Measurements from ENCODE around the gene PSD. TPM values are rescaled to one million over a fixed set of nuclear protein-coding genes. Genes with fewer than 3 reads are reported as not detected.

Gene PSD
- total RNA-seq, 2 experiments from 2014 or later = 3.6 to 4.3 TPM

- H3K36me3 Mint-ChIP-seq = peaks cover 19% of the 10 kb centered on the region
- ATAC-seq (ENCODE audit: low read depth) (no peak), DNase-seq (no peak)
- H3K9me3 Mint-ChIP-seq = no peaks in the 10 kb centered on the region
- peaks cover 43% of the 10 kb centered on the region for H3K4me1 Mint-ChIP-seq
- POLR2A ChIA-PET = interaction anchor here (0.6 to 8.3 kb wide), 8 partner anchors 13 to 175 kb away, joined by 3 to 163 read pairs (median 8); partner anchors contain the start of genes C10orf95, FBXL15 and NFKB2
- no peaks in the 10 kb centered on the region for H3K27me3 Mint-ChIP-seq
- peak overlapping the region; percentile 91 for H3K27ac Mint-ChIP-seq
- H3K4me3 Mint-ChIP-seq = peak overlapping the region; percentile 90
Measured at GRCh38 chr10:102435133-102435497, 16.5 kb upstream of the PSD start.

GRCh38 chr10:102434394-102435132 is 16.0 kb upstream of the PSD start:
- peak overlapping the region; percentile 90 for H3K4me3 Mint-ChIP-seq
- H3K27me3 Mint-ChIP-seq = no peaks in the 10 kb centered on the region
- peaks cover 43% of the 10 kb centered on the region for H3K4me1 Mint-ChIP-seq
- ATAC-seq (ENCODE audit: low read depth) (no peak), DNase-seq (no peak)
- no peaks in the 10 kb centered on the region for H3K9me3 Mint-ChIP-seq
- peaks cover 19% of the 10 kb centered on the region for H3K36me3 Mint-ChIP-seq
- POLR2A ChIA-PET = interaction anchor here (0.6 to 8.3 kb wide), 8 partner anchors 12 to 174 kb away, joined by 3 to 163 read pairs (median 16); partner anchors contain the start of genes C10orf95, FBXL15 and NFKB2
- H3K27ac Mint-ChIP-seq = peak overlapping the region; percentile 91

- Mint-ChIP-seq H3K9me3 (no peaks in the 10 kb centered on the region), H3K27ac (peak overlapping the region; percentile 94), H3K4me3 (peak overlapping the region; percentile 87), H3K27me3 (no peaks in the 10 kb centered on the region), H3K36me3 (peaks cover 19% of the 10 kb centered on the region), H3K4me1 (peaks cover 43% of the 10 kb centered on the region)
- POLR2A ChIA-PET = interaction anchor here (1.5 to 8.3 kb wide), 5 partner anchors 11 to 45 kb away, joined by 3 to 163 read pairs (median 30); partner anchors contain the start of genes C10orf95, FBXL15 and NFKB2
- DNase-seq (no peak), ATAC-seq (ENCODE audit: low read depth) (no peak)
Measured at GRCh38 chr10:102433619-102434046, 15.0 kb upstream of the PSD start.

- no peaks in the 10 kb centered on the region for H3K9me3 Mint-ChIP-seq
- peak within 1 kb of the TSS; percentile 87 for H3K4me3 Mint-ChIP-seq
- POLR2A ChIA-PET = interaction anchor here (0.6 to 8.3 kb wide), 21 partner anchors 8 to 935 kb away, joined by 3 to 163 read pairs (median 4); partner anchors contain the start of genes C10orf95, FBXL15, NFKB2 and NOLC1
- peak; percentile 98 for DNase-seq
- H3K36me3 Mint-ChIP-seq = peaks cover 7% of the 10 kb centered on the region
- H3K27me3 Mint-ChIP-seq = no peaks in the 10 kb centered on the region
- peaks cover 36% of the 10 kb centered on the region for H3K4me1 Mint-ChIP-seq
- ATAC-seq (ENCODE audit: low read depth) = peak; percentile 92
- peak within 1 kb of the TSS; percentile 94 for H3K27ac Mint-ChIP-seq
Measured at GRCh38 chr10:102432162-102432950, 13.8 kb upstream of the PSD start, which contains the start of gene CUEDC2. Gene CUEDC2, minus strand, starts transcription at chr10:102432574. Its CDS starts 7,386 bp downstream, at chr10:102425188.

- DNase-seq = no peak
- Mint-ChIP-seq H3K27ac (peak overlapping the region; percentile 94), H3K4me3 (peak overlapping the region; percentile 87), H3K27me3 (no peaks in the 10 kb centered on the region), H3K4me1 (peaks cover 36% of the 10 kb centered on the region), H3K9me3 (no peaks in the 10 kb centered on the region), H3K36me3 (peaks cover 7% of the 10 kb centered on the region)
- POLR2A ChIA-PET = interaction anchor here (0.6 to 8.3 kb wide), 8 partner anchors 9 to 936 kb away, joined by 3 to 163 read pairs (median 7); partner anchors contain the start of genes C10orf95, FBXL15, NFKB2 and SUFU
- no peak for ATAC-seq (ENCODE audit: low read depth)
Measured at GRCh38 chr10:102431452-102432124, 13.0 kb upstream of the PSD start.

GRCh38 chr10:102429468-102429867 is 10.9 kb upstream of the PSD start:
- POLR2A ChIA-PET = interaction anchor here (8.3 kb wide), 1 partner anchor 7 kb away, joined by 140 read pairs; the partner anchor contains the start of gene FBXL15
- no peak overlapping the region for H3K27ac Mint-ChIP-seq
- ATAC-seq (ENCODE audit: low read depth) (no peak), DNase-seq (no peak)
- H3K9me3 Mint-ChIP-seq = no peaks in the 10 kb centered on the region
- no peak overlapping the region for H3K4me3 Mint-ChIP-seq
- H3K27me3 Mint-ChIP-seq = no peaks in the 10 kb centered on the region
- H3K36me3 Mint-ChIP-seq = peaks cover 8% of the 10 kb centered on the region
- peaks cover 29% of the 10 kb centered on the region for H3K4me1 Mint-ChIP-seq

GRCh38 chr10:102426803-102427287 is 8.3 kb upstream of the PSD start:
- POLR2A ChIA-PET = interaction anchor here (1.0 kb wide), 1 partner anchor 17 kb away, joined by 3 read pairs; no protein-coding TSS in a partner anchor

GRCh38 chr10:102425444-102425843 is 6.9 kb upstream of the PSD start:
- Mint-ChIP-seq H3K4me3 (no peak overlapping the region), H3K27me3 (no peaks in the 10 kb centered on the region), H3K36me3 (peaks cover 6% of the 10 kb centered on the region), H3K4me1 (peaks cover 22% of the 10 kb centered on the region), H3K27ac (peak overlapping the region; percentile 56), H3K9me3 (no peaks in the 10 kb centered on the region)
- POLR2A ChIA-PET = interaction anchor here (6.6 kb wide), 1 partner anchor 8 kb away, joined by 140 read pairs; the partner anchor contains the start of gene CUEDC2
- ATAC-seq (ENCODE audit: low read depth) (no peak), DNase-seq (no peak)

More at GRCh38 chr10:102426803-102427287, 8.3 kb upstream of the PSD start:
- Mint-ChIP-seq H3K27ac (no peak overlapping the region), H3K27me3 (no peaks in the 10 kb centered on the region), H3K4me1 (peaks cover 27% of the 10 kb centered on the region), H3K36me3 (peaks cover 11% of the 10 kb centered on the region), H3K9me3 (no peaks in the 10 kb centered on the region), H3K4me3 (no peak overlapping the region)
- DNase-seq (no peak), ATAC-seq (ENCODE audit: low read depth) (no peak)

- DNase-seq (no peak), ATAC-seq (ENCODE audit: low read depth) (no peak)
- Mint-ChIP-seq H3K36me3 (peaks cover 6% of the 10 kb centered on the region), H3K9me3 (no peaks in the 10 kb centered on the region), H3K27me3 (no peaks in the 10 kb centered on the region), H3K4me3 (no peak overlapping the region), H3K4me1 (peaks cover 27% of the 10 kb centered on the region), H3K27ac (peak overlapping the region; percentile 9)
- POLR2A ChIA-PET = interaction anchor here (0.9 to 6.6 kb wide), 2 partner anchors 9 to 25 kb away, joined by 5 to 140 read pairs; partner anchors contain the start of gene CUEDC2
Measured at GRCh38 chr10:102424916-102425315, 6.3 kb upstream of the PSD start.

- H3K27me3 Mint-ChIP-seq = peaks cover 1% of the 10 kb centered on the region
- H3K4me1 Mint-ChIP-seq = peaks cover 33% of the 10 kb centered on the region
- no peak for ATAC-seq (ENCODE audit: low read depth)
- no peaks in the 10 kb centered on the region for H3K9me3 Mint-ChIP-seq
- no peak overlapping the region for H3K4me3 Mint-ChIP-seq
- DNase-seq = no peak
- H3K27ac Mint-ChIP-seq = no peak overlapping the region
- POLR2A ChIA-PET = interaction anchor here (0.9 to 6.6 kb wide), 5 partner anchors 9 to 37 kb away, joined by 5 to 140 read pairs (median 39); partner anchors contain the start of genes C10orf95, CUEDC2 and NFKB2
- H3K36me3 Mint-ChIP-seq = peaks cover 6% of the 10 kb centered on the region
Measured at GRCh38 chr10:102424145-102424544, 5.6 kb upstream of the PSD start.

- POLR2A ChIA-PET = interaction anchor here (2.7 to 6.6 kb wide), 5 partner anchors 10 to 55 kb away, joined by 9 to 140 read pairs (median 39); partner anchors contain the start of genes C10orf95, CUEDC2 and NFKB2
- H3K36me3 Mint-ChIP-seq = peaks cover 6% of the 10 kb centered on the region
- ATAC-seq (ENCODE audit: low read depth) (no peak), DNase-seq (no peak)
- peaks cover 36% of the 10 kb centered on the region for H3K4me1 Mint-ChIP-seq
- no peak overlapping the region for H3K4me3 Mint-ChIP-seq
- H3K9me3 Mint-ChIP-seq = no peaks in the 10 kb centered on the region
- H3K27me3 Mint-ChIP-seq = peaks cover 6% of the 10 kb centered on the region
- no peak overlapping the region for H3K27ac Mint-ChIP-seq
Measured at GRCh38 chr10:102423372-102423968, 4.9 kb upstream of the PSD start.

All from activated naive CD8-positive, alpha-beta T cell treated with anti-CD3 and anti-CD28 coated beads, Interleukin-2, amount 10 ng/mL, durations not matched to agents 7 days and 5 days (primary cell).